ENCODE data around the gene ALS2. TPM values are rescaled to one million over a fixed set of nuclear protein-coding genes. Genes with fewer than 3 reads are reported as not detected.

The ALS2 gene
- total RNA-seq, 1 experiment from 2014 or later: 28.4 TPM

GRCh38 chr2:201768918-201769317 lies 11.8 kb downstream of the ALS2 start:
- no peak overlapping the region for H3K27ac Mint-ChIP-seq
- H3K4me3 Mint-ChIP-seq: no peak overlapping the region
- Histone ChIP-seq H2AFZ (ENCODE audit: low read length) (no peak overlapping the region), H3K9ac (ENCODE audit: extremely low read depth, insufficient read length, low read length) (no peak overlapping the region), H2BK12ac (ENCODE audit: insufficient read length, low read depth, low read length) (no peak overlapping the region), H3K14ac (ENCODE audit: insufficient read depth, low read length) (no peak overlapping the region), H2AK5ac (ENCODE audit: insufficient read length, low read length) (no peak overlapping the region), H4K5ac (ENCODE audit: insufficient read length, low read depth, low read length) (no peak overlapping the region), H3K27ac (ENCODE audit: insufficient read length, low read depth, low read length) (no peak overlapping the region), H4K91ac (ENCODE audit: insufficient read length, low read depth, low read length) (no peak overlapping the region), H3T11ph (ENCODE audit: low read length) (no peak overlapping the region), H2BK15ac (ENCODE audit: low read depth, low read length) (no peak overlapping the region), H3K4me2 (ENCODE audit: insufficient read depth, insufficient read length, low read length) (no peak overlapping the region), H3K56ac (ENCODE audit: insufficient read length, low read depth, low read length) (no peak overlapping the region), H3K4me1 (ENCODE audit: insufficient read depth, low read length) (peaks cover 4% of the 10 kb centered on the region; the same call in 1 of the 2 replicates), H3K23me2 (ENCODE audit: insufficient read length, low read depth, low read length, poor library complexity, severe bottlenecking) (no peaks in the 10 kb centered on the region), H3K79me1 (ENCODE audit: insufficient read depth, low read depth, low read length, poor library complexity, severe bottlenecking) (no peaks in the 10 kb centered on the region), H2BK120ac (ENCODE audit: low read depth, low read length, poor library complexity, severe bottlenecking) (no peak overlapping the region), H4K20me1 (ENCODE audit: control insufficient read depth, insufficient read depth, insufficient read length) (no peaks in the 10 kb centered on the region), H2BK5ac (ENCODE audit: insufficient read length, low read length) (no peak overlapping the region), H3K23ac (ENCODE audit: insufficient read length, low read depth, low read length) (no peak overlapping the region), H3K79me2 (ENCODE audit: insufficient read depth, low read length) (peaks cover 4% of the 10 kb centered on the region; the same call in 1 of the 2 replicates), H3K27me3 (ENCODE audit: insufficient read depth, low read length) (no peaks in the 10 kb centered on the region), H4K8ac (replicated peaks; ENCODE audit: insufficient read length, low read depth, low read length) (no peak overlapping the region), H3K4ac (ENCODE audit: low read depth, low read length) (no peak overlapping the region), H3K9me3 (ENCODE audit: control insufficient read depth, low read depth, low read length) (no peaks in the 10 kb centered on the region), H3K18ac (ENCODE audit: insufficient read length, low read depth, low read length) (no peak overlapping the region), H2BK20ac (ENCODE audit: low read depth, low read length, poor library complexity, severe bottlenecking) (no peak overlapping the region)
- no peaks in the 10 kb centered on the region for H3K27me3 Mint-ChIP-seq (ENCODE audit: low read depth)
- no peak for TF ChIP-seq CTCF (conservative IDR thresholded peaks at IDR 0.05)
- H3K4me1 Mint-ChIP-seq: peaks cover 10 to 14% of the 10 kb centered on the region in 2 experiments
- H3K36me3 Mint-ChIP-seq (ENCODE audit: insufficient read depth in 1 of 3, low read depth in 3 of 3): peaks cover 7 to 13% (median 10%) of the 10 kb centered on the region in 3 experiments
- WGBS (ENCODE audit: extremely low coverage, insufficient read length, low lambda C conversion rate): no CpG with 5 or more reads among the region's 1 CpG
- DNase-seq: no peak
- peaks cover 0 to 2% of the 10 kb centered on the region in 2 experiments; a peak in 1 of 5 replicates for H3K9me3 Mint-ChIP-seq
